Measurements from ENCODE around the gene CNIH1. TPM values are rescaled to one million over a fixed set of nuclear protein-coding genes. Genes with fewer than 3 reads are reported as not detected.

CNIH1 gene
- total RNA-seq, 1 experiment from 2014 or later: 80.7 TPM

GRCh38 chr14:54428527-54428926, 12.6 kb downstream of the CNIH1 start:
- H3K4me1 Mint-ChIP-seq: peaks cover 13% of the 10 kb centered on the region
- TF ChIP-seq USF1 (CRISPR knock-in tag; IDR thresholded peaks at IDR 0.05): no peak
- TF ChIP-seq ZSCAN18 (CRISPR knock-in tag; IDR thresholded peaks at IDR 0.05): no peak
- TF ChIP-seq ATF3 (CRISPR knock-in tag; conservative IDR thresholded peaks at IDR 0.05): no peak
- TF ChIP-seq SMAD4 (CRISPR knock-in tag; IDR thresholded peaks at IDR 0.05): no peak
- TF ChIP-seq GABPB1 (CRISPR knock-in tag; IDR thresholded peaks at IDR 0.05): no peak
- no peak for TF ChIP-seq ELF4 (CRISPR knock-in tag; IDR thresholded peaks at IDR 0.05; ENCODE audit: low read depth)
- no peak for TF ChIP-seq USF2 (CRISPR knock-in tag; IDR thresholded peaks at IDR 0.05)
- no peak for TF ChIP-seq ZBTB21 (CRISPR knock-in tag; IDR thresholded peaks at IDR 0.05; ENCODE audit: borderline replicate concordance)
- no peak for TF ChIP-seq CREB1 (CRISPR knock-in tag; IDR thresholded peaks at IDR 0.05)
- no peak for TF ChIP-seq NFE2L1 (CRISPR knock-in tag; IDR thresholded peaks at IDR 0.05)
- no peak for TF ChIP-seq SOX15 (CRISPR knock-in tag; IDR thresholded peaks at IDR 0.05)
- TF ChIP-seq ESRRA (CRISPR knock-in tag; IDR thresholded peaks at IDR 0.05; ENCODE audit: borderline replicate concordance): no peak
- no peak for TF ChIP-seq ATF6 (CRISPR knock-in tag; IDR thresholded peaks at IDR 0.05)
- TF ChIP-seq ZNF532 (CRISPR knock-in tag; IDR thresholded peaks at IDR 0.05; ENCODE audit: borderline replicate concordance): no peak
- TF ChIP-seq TP53 (CRISPR knock-in tag; IDR thresholded peaks at IDR 0.05): no peak
- TF ChIP-seq MYBL2 (CRISPR knock-in tag; IDR thresholded peaks at IDR 0.05): no peak
- no peak for TF ChIP-seq MAX (CRISPR knock-in tag; IDR thresholded peaks at IDR 0.05)
- TF ChIP-seq ZMAT4 (CRISPR knock-in tag; IDR thresholded peaks at IDR 0.05): no peak
- no peak for TF ChIP-seq FOXJ3 (CRISPR knock-in tag; IDR thresholded peaks at IDR 0.05; ENCODE audit: borderline replicate concordance)
- DNase-seq (ENCODE audit: low spot score) (no peak), ATAC-seq (no peak)
- no peak overlapping the region for H3K27ac Mint-ChIP-seq
- no peaks in the 10 kb centered on the region; the same call in 1 of the 2 replicates for H3K27me3 Mint-ChIP-seq (ENCODE audit: low read depth)
- H3K9me3 Mint-ChIP-seq: no peaks in the 10 kb centered on the region
- ChIA-PET CTCF (no interaction called here), POLR2A (no interaction called here)
- H3K36me3 Mint-ChIP-seq: peaks cover 52% of the 10 kb centered on the region
- no peak overlapping the region for H3K4me3 Mint-ChIP-seq

Data from WTC11 (cell line).